Activated CD8-positive, alpha-beta memory T cell treated with anti-CD3 and anti-CD28 coated beads for 48 hours (primary cell): ENCODE measurements around the gene ITGA5.
"Not testable (repeated sequence)": the region's sequence is repeated elsewhere in the genome, so short reads cannot be mapped to it uniquely, and the experiment has no call there.

ENCODE experiments used
- DNase-seq, 3 experiments: peaks; one replicate each; pipeline ENCODE4 v3.0.0-alpha.2; 2020; ENCODE audit warnings: low read depth in 2 of 3, low spot score in 2 of 3

The ITGA5 gene

DNA sequence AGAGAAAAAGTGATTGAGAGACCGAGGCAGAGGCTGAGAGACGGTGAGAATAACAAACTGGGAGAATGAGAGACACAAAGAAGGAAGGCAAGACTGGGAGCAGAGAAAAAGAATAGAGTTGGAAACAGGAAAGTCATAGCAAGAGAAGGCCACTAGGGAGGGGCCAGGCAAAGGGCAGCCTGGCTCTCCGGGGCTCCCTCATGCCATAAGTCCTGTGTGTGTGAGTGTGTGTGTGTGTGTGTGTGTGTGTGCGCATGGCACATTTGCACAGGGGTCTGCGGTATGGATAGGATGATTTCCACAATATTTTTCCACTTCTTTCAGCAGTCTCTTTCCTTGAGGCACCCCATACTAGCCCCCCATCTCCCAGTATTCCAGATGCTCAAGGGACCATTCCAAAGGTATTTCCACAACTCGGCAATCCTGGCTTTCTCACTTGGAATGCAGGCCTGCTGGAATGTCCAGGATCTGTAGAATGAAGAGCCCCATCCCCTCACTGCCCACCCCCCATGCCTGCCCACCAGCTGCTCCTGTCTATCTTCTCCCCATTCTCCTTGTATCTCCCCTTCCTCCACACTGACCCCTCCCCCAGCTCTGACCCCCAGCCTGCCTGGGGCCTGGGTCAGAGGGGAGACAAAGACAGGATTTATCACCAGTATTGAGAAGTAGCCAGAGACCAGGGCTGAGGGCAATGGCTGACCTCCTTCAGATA, 63.8 kb downstream of the ITGA5 start:
- no peak for DNase-seq

DNA sequence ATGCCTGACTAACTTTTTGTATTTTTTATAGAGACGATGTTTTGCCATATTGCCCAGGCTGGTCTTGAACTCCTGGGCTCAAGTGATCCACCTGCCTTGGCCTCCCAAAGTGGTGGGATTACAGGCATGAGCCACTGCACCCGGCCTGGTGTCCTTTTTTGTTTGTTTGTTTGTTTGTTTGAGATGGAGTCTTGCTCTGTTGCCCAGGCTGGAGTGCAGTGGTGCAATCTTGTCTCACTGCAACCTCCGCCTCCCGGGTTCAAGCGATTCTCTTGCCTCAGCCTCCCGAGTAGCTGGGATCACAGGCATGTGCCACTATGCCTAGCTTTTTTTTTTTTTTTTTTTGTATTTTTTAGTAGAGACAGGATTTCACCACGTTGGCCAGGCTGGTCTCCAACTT, 64.8 kb downstream of the ITGA5 start:
- DNase-seq, result not testable (repeated sequence)

DNA sequence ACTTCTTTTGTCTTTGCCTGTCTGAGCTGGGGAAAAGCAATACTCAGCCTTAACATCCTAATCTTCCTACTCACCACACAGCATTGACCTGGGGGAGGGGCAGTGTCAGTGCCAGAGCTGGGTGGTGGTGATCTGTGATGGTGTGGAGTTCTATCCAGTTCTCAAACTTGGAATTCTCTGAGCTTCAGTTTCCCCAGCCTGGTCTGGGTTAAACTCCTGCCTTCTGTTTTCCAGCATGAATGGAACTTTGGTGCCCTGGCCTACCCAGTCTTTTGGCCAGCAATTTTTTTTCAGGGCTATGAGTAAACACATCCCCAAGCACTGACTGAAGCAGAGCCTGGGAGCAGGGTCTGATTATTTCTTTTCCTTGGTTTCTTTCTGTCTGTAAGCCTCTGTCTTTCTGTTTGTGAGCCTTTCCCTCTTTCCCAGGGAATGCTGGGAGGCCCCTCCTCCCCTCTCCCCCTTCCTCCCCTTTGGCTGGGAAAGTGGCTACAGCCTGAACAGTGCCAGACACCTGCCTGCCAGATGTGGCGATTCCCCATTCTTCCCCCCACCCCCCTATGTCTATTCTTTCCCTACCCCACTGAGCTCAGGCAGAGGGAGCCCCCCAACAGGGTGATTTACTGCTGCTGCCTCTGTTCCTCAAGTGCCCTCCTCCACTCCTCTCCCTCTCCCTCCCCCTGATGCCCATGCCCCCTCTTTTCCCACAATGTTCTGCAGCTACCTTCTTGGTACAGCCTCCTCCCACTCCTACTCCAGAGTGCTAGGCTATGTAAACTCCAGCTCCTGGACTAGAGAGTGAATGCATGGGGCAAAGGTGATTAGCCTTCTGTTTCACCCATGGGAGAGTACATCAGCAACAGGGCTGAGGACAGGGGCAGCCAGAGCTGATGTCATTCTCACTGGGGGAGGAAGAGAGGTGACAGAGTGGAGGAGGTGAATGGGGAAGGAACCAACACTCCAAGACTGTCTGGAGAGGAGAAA, 65.9 kb downstream of the ITGA5 start:
- no peak for DNase-seq

DNA sequence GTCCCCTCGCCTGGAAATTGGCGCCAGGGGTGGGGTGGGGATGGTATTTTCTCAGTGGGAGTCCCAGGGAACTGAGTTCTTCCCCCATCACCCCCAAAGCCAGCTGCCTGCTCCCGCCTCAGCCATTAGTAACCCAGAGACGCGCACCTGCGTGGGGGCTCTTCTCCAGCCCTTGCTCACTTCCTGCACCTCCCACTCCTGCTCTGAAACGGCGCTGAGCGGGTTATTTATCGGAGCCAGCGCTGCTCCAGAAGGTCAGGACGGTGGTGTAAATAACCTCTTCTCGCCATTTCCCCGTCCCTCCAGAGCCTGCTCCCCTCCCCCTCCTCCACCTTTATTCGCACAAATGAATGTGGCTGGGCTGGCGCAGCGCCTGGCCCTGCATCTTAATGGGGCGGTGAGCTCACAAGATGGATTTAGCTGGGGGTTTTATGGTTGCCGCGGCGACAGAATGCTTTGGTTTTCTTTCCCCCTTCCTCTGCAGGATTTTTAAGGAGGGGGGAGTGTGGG, 67.0 kb downstream of the ITGA5 start:
- DNase-seq, result no peak

DNA sequence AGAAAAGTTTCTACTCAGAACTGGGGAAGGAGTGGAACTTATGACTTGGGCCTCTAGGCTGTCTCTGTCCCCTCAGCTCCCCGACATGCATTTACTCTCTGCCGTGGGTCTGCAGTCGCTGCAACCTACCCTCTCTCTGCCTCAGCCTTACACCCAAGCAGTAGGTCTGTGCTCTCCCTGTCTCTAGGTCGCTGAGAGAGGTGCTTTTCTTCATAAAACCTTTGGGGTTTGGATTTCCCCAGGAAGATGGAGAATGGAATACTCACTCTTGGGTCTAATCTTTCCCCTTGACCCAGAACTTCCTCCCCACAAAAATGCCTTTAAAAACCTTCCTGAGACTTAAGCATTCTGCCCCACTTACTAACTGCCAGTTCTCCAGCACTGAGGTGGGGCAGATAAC, 67.7 kb downstream of the ITGA5 start:
- DNase-seq, result no peak

DNA sequence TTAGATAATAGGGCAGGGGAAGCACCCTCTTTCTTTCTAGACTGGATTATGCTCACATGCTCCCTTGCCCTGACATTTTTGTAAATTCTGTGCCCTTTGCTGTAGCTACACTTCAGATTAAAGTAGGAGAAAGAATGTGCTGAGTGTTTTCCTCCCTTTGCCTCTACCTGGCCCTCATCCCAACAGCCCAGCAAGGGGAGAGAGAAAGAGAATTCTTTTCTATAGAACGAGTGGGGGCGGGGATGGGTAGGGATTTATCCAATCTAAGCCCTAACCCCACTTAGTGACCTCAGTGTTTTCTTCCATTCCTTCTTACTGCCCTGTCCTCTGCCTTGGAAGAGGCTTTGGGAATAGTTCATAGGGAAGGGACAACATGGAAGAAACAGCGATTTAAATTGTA, 68.3 kb downstream of the ITGA5 start:
- no peak for DNase-seq

DNA sequence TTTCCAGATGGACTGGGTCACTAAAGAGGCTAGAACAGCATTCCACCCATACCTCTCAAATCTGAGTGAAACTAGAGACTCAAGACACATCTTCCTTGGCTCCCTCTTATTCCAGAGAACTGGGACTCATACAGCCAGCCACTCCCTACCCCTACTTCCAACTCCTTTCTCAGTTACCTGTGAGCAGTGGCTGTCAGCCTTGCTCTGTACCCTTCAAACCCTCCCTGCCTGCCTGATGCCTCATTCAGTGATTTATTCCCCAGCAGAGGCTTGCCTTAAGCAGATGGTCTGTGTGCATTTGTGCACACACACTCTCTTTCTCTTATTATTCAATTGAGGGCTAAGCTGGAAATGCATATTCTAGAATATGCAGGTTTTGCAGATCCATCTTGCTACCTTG, 69.4 kb downstream of the ITGA5 start:
- DNase-seq, result no peak

DNA sequence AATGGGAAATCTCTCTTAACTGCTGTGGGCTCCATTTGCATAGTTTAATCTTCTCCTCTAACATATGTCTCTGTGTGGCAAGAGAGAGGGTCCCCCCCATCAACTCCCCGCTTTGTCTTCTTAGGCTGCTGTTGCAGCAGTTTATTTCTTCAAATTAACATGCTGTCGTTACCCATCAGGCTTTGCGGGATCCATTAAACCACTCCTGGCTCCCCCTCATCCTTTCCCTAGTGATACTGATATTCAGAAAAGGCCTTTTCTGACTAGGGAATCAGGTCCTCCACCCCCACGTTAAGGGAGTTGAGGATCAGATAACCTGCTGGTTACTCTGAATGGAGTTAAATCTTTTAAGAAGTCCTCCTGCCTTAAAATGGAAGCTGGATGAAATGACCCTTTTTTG, 70.0 kb downstream of the ITGA5 start:
- no peak for DNase-seq
